Omental fat pad (tissue), 4 donors: ENCODE data around the gene USP2. TPM values are rescaled to one million over a fixed set of nuclear protein-coding genes. Genes with fewer than 3 reads are reported as not detected.

Experiments
- ATAC-seq: fragments of 150-250 bp; one replicate; pipeline ENCODE4 v1.9.1; 2016; ENCODE audit warnings: mild to moderate bottlenecking, moderate library complexity; ENCODE audit not compliant: low FRiP score
- DNase-seq: peaks from one replicate; pipeline ENCODE4 v3.0.0-alpha.2; 2019; ENCODE audit warnings: low spot score
- total RNA-seq, 4 donors: library from RNA; depleted of rRNA; stranded (reverse); fragments of >200 nt; gene quantifications; one replicate each; pipeline ENCODE4 v1.1.0, GENCODE V29; 2016
- TF ChIP-seq, protein P1 (sequence below), 3 donors: fragments of 450-650 bp; IDR thresholded peaks; one replicate each; pipeline ENCODE4 v1.5.1; 2016 to 2017; ENCODE audit warnings: antibody characterized with exemption in 3 of 3, mild to moderate bottlenecking in 3 of 3, moderate library complexity in 2 of 3

Gene USP2, protein sequence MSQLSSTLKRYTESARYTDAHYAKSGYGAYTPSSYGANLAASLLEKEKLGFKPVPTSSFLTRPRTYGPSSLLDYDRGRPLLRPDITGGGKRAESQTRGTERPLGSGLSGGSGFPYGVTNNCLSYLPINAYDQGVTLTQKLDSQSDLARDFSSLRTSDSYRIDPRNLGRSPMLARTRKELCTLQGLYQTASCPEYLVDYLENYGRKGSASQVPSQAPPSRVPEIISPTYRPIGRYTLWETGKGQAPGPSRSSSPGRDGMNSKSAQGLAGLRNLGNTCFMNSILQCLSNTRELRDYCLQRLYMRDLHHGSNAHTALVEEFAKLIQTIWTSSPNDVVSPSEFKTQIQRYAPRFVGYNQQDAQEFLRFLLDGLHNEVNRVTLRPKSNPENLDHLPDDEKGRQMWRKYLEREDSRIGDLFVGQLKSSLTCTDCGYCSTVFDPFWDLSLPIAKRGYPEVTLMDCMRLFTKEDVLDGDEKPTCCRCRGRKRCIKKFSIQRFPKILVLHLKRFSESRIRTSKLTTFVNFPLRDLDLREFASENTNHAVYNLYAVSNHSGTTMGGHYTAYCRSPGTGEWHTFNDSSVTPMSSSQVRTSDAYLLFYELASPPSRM
- total RNA-seq: 10 to 100 TPM in 2 of 4 donors, under 1 TPM in 2; 0.63 to 18.7 (median 9.2) TPM

DNA sequence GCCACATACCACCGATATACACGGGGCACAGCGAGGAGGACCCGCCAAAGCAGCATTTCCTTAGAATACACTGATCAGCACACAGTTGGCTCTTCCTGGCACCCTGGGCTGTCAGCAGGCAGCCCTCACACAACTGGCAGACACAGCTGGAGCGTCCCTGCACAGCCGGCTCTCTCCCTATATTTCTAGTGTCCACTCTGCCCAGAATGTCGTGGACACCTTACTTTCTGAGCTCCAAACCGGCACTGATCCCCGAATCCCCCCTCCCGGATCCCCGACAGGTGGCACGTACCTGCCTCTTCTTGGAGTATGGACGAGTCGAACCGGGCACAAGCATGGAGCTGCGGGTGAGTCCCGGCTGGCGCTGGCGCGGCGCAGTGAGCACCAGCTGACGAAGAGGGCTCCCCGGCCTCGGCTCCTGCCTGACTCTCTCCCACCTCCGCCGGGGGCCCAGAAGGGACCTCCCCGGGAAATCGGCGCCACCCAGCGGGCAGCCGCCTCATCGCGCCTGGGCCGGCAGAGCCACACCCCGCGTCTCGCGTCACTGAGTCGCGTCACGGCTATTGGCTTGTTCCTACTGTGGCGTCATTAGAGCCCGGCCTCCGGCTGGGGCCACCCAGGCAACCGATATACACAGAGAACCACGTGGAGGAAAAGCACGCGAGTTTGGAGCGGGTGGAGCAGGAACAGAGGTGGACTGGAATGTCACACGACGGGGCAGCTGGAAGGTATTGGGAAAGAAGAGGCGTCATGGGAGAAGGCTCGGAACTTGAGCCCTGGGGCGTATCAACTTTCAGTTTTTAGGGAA is at the start of gene USP2:
TSS of gene USP2 (minus strand) at position 510 of the 808 bp plus-strand sequence. CDS start 8,210 bp downstream, outside the sequence.
- peak; percentile 97 for ATAC-seq
- peak; percentile 91 for DNase-seq
- TF ChIP-seq, protein P1, sequence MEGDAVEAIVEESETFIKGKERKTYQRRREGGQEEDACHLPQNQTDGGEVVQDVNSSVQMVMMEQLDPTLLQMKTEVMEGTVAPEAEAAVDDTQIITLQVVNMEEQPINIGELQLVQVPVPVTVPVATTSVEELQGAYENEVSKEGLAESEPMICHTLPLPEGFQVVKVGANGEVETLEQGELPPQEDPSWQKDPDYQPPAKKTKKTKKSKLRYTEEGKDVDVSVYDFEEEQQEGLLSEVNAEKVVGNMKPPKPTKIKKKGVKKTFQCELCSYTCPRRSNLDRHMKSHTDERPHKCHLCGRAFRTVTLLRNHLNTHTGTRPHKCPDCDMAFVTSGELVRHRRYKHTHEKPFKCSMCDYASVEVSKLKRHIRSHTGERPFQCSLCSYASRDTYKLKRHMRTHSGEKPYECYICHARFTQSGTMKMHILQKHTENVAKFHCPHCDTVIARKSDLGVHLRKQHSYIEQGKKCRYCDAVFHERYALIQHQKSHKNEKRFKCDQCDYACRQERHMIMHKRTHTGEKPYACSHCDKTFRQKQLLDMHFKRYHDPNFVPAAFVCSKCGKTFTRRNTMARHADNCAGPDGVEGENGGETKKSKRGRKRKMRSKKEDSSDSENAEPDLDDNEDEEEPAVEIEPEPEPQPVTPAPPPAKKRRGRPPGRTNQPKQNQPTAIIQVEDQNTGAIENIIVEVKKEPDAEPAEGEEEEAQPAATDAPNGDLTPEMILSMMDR (IDR thresholded peaks at IDR 0.05): peak in 2 of 3 donors; percentile 16 to 62

DNA sequence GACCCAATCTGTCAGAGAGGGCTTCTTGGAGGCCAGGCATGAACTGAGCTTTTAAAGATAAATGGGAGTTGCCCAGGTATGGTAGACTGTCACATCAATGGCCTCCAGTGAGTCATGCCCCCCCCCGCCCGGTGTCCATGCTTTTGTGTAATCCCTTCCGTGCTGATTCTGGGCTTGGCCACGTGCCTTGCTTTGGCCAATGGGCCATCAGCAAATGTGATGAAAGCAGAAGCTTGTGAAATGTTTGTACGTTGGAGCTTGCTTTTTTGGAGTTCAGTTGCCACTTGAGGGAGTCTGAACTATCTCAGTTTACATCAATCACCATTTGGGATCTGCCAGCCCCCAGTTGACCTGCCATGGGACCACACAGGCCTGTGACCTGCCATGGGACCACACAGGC is 45.8 kb upstream of the USP2 start:
- DNase-seq: no peak
- TF ChIP-seq, protein P1 (IDR thresholded peaks at IDR 0.05): no peak
- no peak for ATAC-seq

DNA sequence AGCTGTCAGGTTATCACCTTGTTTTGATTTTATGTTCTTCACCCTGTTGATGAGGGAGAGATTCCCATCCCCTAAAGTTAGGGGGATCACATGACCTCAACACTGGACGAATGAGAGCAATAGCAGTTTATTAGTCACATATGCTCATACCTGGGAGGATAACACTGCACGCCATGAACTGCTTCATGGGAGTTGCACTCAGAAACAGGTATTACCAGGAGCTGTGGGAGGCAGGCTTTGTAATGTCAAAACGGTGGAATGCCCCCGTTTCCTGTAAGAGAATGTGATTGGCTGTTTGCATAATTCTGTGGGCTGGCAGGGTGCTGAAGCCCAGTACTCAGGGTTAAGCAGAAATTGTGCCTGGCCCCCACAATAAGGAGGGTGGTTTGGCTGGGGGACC is 44.7 kb upstream of the USP2 start:
- DNase-seq (no peak), ATAC-seq (no peak)
- TF ChIP-seq, protein P1 (IDR thresholded peaks at IDR 0.05): no peak

DNA sequence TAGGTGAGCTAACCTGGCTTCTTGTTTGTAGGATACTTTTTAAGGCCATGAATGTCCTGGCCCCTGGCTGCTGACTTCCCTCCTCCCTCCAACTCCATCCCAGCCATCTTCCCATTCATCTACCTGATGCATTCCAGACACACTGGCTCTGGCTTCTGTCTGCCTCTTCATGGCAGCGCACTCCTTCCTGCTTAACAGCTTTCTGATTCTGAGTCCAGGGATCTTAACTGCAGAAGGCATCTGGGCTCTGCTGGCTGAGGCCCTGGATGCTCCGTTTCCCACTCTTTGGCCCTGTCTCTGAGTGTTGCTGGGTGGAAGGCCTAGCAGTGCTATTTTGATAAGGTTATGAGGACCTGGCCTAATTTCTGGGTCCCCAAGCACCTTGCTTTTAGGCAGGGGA is 43.3 kb upstream of the USP2 start:
- TF ChIP-seq, protein P1 (IDR thresholded peaks at IDR 0.05): no peak
- ATAC-seq (no peak), DNase-seq (no peak)

DNA sequence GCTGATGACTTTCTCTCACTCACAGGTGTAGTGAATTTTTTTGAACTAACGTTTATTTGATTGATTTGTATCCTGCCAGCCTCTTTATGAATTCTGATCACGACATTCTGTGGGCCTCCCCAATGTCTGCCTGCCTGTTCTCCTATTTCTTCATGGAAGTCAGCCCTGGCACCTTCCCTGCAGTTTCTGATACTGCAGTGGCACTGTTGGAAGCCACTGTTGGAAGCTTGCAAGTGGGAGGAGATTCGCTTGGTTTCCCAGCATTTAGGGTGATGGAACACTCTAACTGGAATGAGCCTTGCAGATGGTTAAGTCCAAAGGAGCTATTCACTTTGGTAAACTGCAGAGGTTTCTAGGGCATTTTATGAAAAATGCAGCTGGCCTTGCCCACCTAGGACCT is 42.8 kb upstream of the USP2 start:
- no peak for ATAC-seq
- TF ChIP-seq, protein P1 (IDR thresholded peaks at IDR 0.05): no peak
- no peak for DNase-seq

DNA sequence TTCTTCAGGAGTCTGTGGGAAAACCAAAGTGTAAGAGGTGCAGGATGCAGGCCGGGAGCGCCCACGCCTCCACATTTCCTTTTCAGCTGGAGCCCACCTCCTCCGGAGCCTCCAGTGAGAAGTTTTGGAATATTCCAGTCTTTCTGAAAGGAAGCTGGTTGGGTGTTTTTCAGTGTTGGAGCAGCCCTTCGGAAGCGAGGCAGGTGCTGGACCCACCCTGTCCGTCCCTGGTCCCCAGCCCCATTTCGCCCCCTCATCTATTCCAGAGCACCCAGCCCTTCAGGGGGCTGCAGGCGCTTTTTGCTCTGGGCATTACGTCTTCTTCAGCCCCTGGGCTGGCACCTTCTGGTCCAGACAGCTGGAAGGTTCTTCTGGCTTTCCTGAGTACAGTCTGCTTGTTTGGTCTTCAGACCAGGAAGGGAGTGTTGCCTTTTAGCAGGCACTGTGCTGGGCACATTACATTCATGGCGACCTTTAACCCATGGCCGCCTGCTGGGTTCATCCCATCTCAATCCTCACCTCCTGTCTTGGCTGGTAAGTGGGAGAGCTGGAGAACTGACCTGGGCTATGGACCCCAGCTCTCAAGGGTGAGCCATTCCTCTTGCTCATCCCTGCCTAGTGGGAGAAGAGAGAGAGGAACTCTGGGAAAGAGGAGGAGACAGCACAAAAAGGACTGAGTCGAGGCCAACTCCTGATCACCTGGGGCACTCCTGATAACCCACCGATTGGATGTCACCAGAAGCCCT is 42.2 kb upstream of the USP2 start:
- TF ChIP-seq, protein P1 (IDR thresholded peaks at IDR 0.05): no peak
- DNase-seq: no peak
- no peak for ATAC-seq
